Kidney (tissue), 14 donors: ENCODE measurements around the gene GXYLT2. TPM values are rescaled to one million over a fixed set of nuclear protein-coding genes. Genes with fewer than 3 reads are reported as not detected.

ENCODE experiments used
- DNase-seq, 5 donors: peaks; one replicate each; pipeline ENCODE4 v3.0.0-alpha.2; 2013 to 2020
- FAIRE-seq: peaks from 2 replicates; lab custom pipeline; 2012; peaks lifted over from hg19 to GRCh38; lab: Jason Lieb, UNC
- H3K27ac ChIP-seq, 2 donors: one replicate each; pipeline ENCODE4 v1.7.0; 2013; ENCODE audit warnings: low read depth in 2 of 2, low read length in 2 of 2, inconsistent platforms in 1 of 2
- H3K27me3 ChIP-seq: one replicate; pipeline ENCODE4 v1.7.1; 2013; ENCODE audit warnings: low read length, inconsistent platforms; ENCODE audit not compliant: control insufficient read depth, insufficient read depth
- H3K36me3 ChIP-seq, 3 donors: one replicate each; pipeline versions ENCODE4 v1.7.0 to v1.7.1; 2013; ENCODE audit warnings: low read length in 3 of 3, control low read depth in 1 of 3, inconsistent platforms in 1 of 3; ENCODE audit not compliant: insufficient read depth in 3 of 3, control insufficient read depth in 2 of 3
- H3K4me1 ChIP-seq, 3 donors: one replicate each; pipeline versions ENCODE4 v1.7.0 to v1.7.1; 2013; ENCODE audit warnings: low read length in 3 of 3, inconsistent platforms in 1 of 3, low read depth in 1 of 3; ENCODE audit not compliant: control insufficient read depth in 2 of 3, insufficient read depth in 2 of 3
- H3K4me3 ChIP-seq, 3 donors: one replicate each; pipeline versions ENCODE4 v1.7.0 to v1.8.1; 2013; ENCODE audit warnings: low read length in 3 of 3, control low read depth in 1 of 3, inconsistent platforms in 1 of 3
- H3K9ac ChIP-seq, 3 donors: one replicate each; pipeline versions ENCODE4 v1.7.0 to v1.7.1; 2013; ENCODE audit warnings: low read length in 3 of 3, control low read depth in 1 of 3, inconsistent platforms in 1 of 3
- H3K9me3 ChIP-seq, 3 donors: one replicate each; pipeline versions ENCODE4 v1.7.0 to v1.7.1; 2013; ENCODE audit warnings: low read length in 3 of 3, control low read depth in 1 of 3, inconsistent platforms in 1 of 3; ENCODE audit not compliant: control insufficient read depth in 2 of 3, insufficient read depth in 1 of 3
- intact Hi-C: fragments of 100-400 bp; cut with DNase I; formaldehyde crosslinking; loops from one replicate; pipeline ENCODE4 v1.11.1; 2022
- polyA plus RNA-seq: library from polyadenylated mRNA; stranded (reverse); fragments of 350-450 nt; fragmentation: Illumina TruSeq; extraction: RNeasy Lipid Tissue Mini Kit (QIAGEN cat#74804); gene quantifications from one replicate; pipeline ENCODE4 v1.2.3, GENCODE V29; 2014; ENCODE audit warnings: low read depth, low replicate concordance; ENCODE audit not compliant: insufficient read depth
- total RNA-seq: library from RNA; stranded (reverse); fragmentation: NEBNext Ultra II Directional; extraction: Animal tissue kit (Norgen Biotek cat#: 25700); gene quantifications from one replicate; pipeline ENCODE4 v1.2.1, GENCODE V29; 2021
- TF ChIP-seq, protein P1 (sequence below): IDR thresholded peaks from 3 replicates; pipeline ENCODE4 v1.5.1; 2012; ENCODE audit warnings: mild to moderate bottlenecking, moderate library complexity, borderline replicate concordance; ENCODE audit not compliant: insufficient read depth; ENCODE audit errors: extremely low read depth
- donor health status: control.
- donor health status: control.
- donor health status: control.
- donor health status: control.
- donor health status: control.
- donor health status: DM: yes; HTN: yes; CAD: no.
- donor health status: Normal renal cell carcinoma (clear cell type).

The GXYLT2 gene
- total and polyA plus RNA-seq, 2 donors from 2014 or later, result 0.39 to 3.8 TPM

DNA sequence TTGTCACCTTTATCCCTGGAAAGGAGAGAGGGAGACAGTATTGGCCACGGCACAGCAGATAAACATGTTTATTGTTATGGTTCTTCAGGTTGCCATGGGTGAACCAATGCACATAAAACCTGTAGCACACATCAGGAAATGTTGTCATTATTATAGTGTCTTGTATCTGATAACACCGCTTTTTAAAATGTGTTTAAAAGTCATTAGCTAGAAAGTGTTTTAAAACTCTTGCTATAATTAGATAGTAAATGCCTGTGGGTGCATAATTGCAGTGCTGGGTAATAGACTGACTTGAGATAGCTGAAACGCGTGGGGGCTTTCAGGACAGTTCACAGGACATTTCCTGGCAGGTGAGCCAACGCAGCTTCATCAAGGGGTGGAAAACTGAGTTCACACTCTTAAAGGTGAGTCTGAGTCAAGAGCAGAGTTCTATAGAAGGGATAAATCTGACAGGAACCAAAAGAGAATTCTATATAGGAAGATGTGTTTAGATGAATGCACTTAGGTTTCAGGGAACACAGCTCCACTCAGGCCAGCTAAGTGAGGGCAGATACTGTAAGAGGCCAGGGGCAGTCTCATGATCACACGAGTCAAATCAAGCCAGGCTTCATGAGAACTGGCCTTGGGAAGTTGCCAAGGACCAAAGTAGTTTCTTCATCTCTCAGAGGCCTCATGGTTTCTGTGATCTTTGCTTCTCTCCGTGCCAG, 73.1 kb downstream of the GXYLT2 start:
- no peak overlapping the region for H3K4me3 ChIP-seq
- H3K27me3 ChIP-seq, result no peaks in the 10 kb centered on the region
- DNase-seq, result no peak
- no peaks in the 10 kb centered on the region for H3K36me3 ChIP-seq
- FAIRE-seq, result no peak
- H3K27ac ChIP-seq, result no peak overlapping the region
- H3K4me1 ChIP-seq, result no peaks in the 10 kb centered on the region
- H3K9ac ChIP-seq, result no peak overlapping the region
- intact Hi-C loops, result no loop called here
- TF ChIP-seq, protein P1, sequence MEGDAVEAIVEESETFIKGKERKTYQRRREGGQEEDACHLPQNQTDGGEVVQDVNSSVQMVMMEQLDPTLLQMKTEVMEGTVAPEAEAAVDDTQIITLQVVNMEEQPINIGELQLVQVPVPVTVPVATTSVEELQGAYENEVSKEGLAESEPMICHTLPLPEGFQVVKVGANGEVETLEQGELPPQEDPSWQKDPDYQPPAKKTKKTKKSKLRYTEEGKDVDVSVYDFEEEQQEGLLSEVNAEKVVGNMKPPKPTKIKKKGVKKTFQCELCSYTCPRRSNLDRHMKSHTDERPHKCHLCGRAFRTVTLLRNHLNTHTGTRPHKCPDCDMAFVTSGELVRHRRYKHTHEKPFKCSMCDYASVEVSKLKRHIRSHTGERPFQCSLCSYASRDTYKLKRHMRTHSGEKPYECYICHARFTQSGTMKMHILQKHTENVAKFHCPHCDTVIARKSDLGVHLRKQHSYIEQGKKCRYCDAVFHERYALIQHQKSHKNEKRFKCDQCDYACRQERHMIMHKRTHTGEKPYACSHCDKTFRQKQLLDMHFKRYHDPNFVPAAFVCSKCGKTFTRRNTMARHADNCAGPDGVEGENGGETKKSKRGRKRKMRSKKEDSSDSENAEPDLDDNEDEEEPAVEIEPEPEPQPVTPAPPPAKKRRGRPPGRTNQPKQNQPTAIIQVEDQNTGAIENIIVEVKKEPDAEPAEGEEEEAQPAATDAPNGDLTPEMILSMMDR, result no peak
- no peaks in the 10 kb centered on the region for H3K9me3 ChIP-seq

DNA sequence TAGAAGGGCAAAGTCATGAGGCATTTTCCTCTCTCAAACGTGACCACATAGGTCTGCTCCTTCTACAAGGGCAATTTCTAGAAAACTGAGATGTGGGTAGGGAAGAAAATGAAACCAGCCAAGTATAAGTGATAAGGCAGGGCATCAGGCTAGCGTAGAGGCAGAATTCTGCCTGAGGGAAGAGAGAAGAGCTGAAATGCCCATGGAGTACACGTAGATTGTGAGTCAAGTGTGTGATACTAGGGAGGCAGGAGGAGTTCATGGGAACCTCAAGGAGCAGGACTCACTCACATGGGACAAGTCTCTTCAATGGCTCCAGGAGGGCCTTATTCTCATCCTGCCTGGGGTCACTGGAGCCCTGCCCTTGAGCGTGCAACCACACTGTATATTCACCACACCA, 73.9 kb downstream of the GXYLT2 start:
- Histone ChIP-seq H3K4me1 (no peaks in the 10 kb centered on the region), H3K9me3 (no peaks in the 10 kb centered on the region), H3K27me3 (no peaks in the 10 kb centered on the region), H3K9ac (no peak overlapping the region), H3K27ac (no peak overlapping the region), H3K4me3 (no peak overlapping the region), H3K36me3 (no peaks in the 10 kb centered on the region)
- no peak for DNase-seq
- intact Hi-C loops, result no loop called here
- TF ChIP-seq, protein P1, result no peak
- FAIRE-seq, result no peak

DNA sequence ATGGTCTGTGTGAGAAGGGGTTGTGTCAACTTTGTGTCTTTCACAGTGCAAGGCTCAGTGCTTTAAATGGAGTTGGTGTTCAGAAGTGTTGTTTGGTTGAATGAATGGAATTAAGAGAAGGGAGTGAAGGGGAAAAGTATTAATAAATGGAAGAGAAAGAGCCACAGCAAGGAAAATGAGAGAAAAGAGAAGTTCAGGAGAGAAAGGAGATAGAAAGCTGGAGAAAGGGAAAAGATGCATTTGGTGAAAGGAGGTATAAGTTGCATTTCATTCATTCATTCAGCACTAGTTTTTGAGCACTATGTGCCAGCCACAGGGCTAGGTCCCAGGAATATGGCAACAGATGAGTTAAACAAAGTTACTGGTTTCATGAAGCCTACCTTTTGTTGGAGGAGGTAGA, 74.5 kb downstream of the GXYLT2 start:
- Histone ChIP-seq H3K9ac (no peak overlapping the region), H3K4me3 (no peak overlapping the region), H3K9me3 (no peaks in the 10 kb centered on the region), H3K4me1 (no peaks in the 10 kb centered on the region), H3K27ac (no peak overlapping the region), H3K36me3 (no peaks in the 10 kb centered on the region), H3K27me3 (no peaks in the 10 kb centered on the region)
- FAIRE-seq (no peak), DNase-seq (no peak)
- TF ChIP-seq, protein P1, result no peak
- intact Hi-C loops, result no loop called here
